HepG2 (cell line): Measurements from ENCODE around the gene ACOT9. TPM values are rescaled to one million over a fixed set of nuclear protein-coding genes. Genes with fewer than 3 reads are reported as not detected.

Experiments
- DRAP1 ChIP-seq: IDR thresholded peaks from 2 replicates; pipeline ENCODE4 v1.6.1; 2016; ENCODE audit warnings: missing genetic modification reagents, missing compliant biosample characterization
- ELF4 ChIP-seq: sonication (generic); formaldehyde crosslinking; IDR thresholded peaks from 2 replicates; pipeline ENCODE4 v1.5.0; 2020; ENCODE audit warnings: missing genetic modification reagents, mild to moderate bottlenecking, moderate library complexity, borderline replicate concordance
- MYC ChIP-seq: sonication (generic); formaldehyde crosslinking; IDR thresholded peaks from 2 replicates; pipeline ENCODE4 v1.9.0; 2021; ENCODE audit warnings: missing genetic modification reagents, borderline replicate concordance
- POLR2AphosphoS2 ChIP-seq: IDR thresholded peaks from 2 replicates; pipeline ENCODE4 v1.6.1; 2011; ENCODE audit warnings: low read depth, low read length, improper control_type of control experiment
- REL ChIP-seq: sonication (generic); formaldehyde crosslinking; conservative IDR thresholded peaks from 2 replicates; pipeline ENCODE4 v1.8.0; 2022; ENCODE audit warnings: mild to moderate bottlenecking, missing genetic modification reagents, moderate library complexity
- TEAD2 ChIP-seq: sonication (generic); formaldehyde crosslinking; IDR thresholded peaks from 2 replicates; pipeline ENCODE4 v1.9.0; 2021; ENCODE audit warnings: missing genetic modification reagents
- THAP8 ChIP-seq: sonication (generic); formaldehyde crosslinking; IDR thresholded peaks from 2 replicates; pipeline ENCODE4 v1.5.1; 2020; ENCODE audit warnings: missing genetic modification reagents, mild to moderate bottlenecking, borderline replicate concordance
- ZBTB4 ChIP-seq: sonication (generic); formaldehyde crosslinking; IDR thresholded peaks from 2 replicates; pipeline ENCODE4 v1.4.0; 2020; ENCODE audit warnings: missing genetic modification reagents, mild to moderate bottlenecking, borderline replicate concordance
- ZBTB40 ChIP-seq, 2 experiments: fragments of 450-650 bp in 1 of 2; sonication (generic) in 1 of 2; formaldehyde crosslinking in 1 of 2; IDR thresholded peaks; 2 replicates each; pipeline versions ENCODE4 v1.6.1 to v1.8.0; 2016 to 2022; ENCODE audit warnings: antibody characterized with exemption in 1 of 2, mild to moderate bottlenecking in 1 of 2, missing genetic modification reagents in 1 of 2
- ZNF138 ChIP-seq: sonication (generic); formaldehyde crosslinking; IDR thresholded peaks from 2 replicates; pipeline ENCODE4 v1.5.0; 2020; ENCODE audit warnings: mild to moderate bottlenecking, low read depth, missing genetic modification reagents
- ZNF350 ChIP-seq: sonication (generic); formaldehyde crosslinking; IDR thresholded peaks from 2 replicates; pipeline ENCODE4 v1.4.0; 2020; ENCODE audit warnings: mild to moderate bottlenecking, low read depth, missing genetic modification reagents, borderline replicate concordance
- ZNF652 ChIP-seq: IDR thresholded peaks from 2 replicates; pipeline ENCODE4 v1.6.1; 2016; ENCODE audit warnings: low read depth, borderline replicate concordance
- ZNF749 ChIP-seq: sonication (generic); formaldehyde crosslinking; IDR thresholded peaks from 2 replicates; pipeline ENCODE4 v1.8.0; 2022; ENCODE audit warnings: mild to moderate bottlenecking, missing genetic modification reagents, moderate library complexity, borderline replicate concordance
- polyA plus RNA-seq, 8 experiments: library from polyadenylated mRNA; depleted of rRNA in 3 of 8; stranded (reverse) in 7 of 8; unstranded in 1 of 8; fragments of >200 nt; fragmentation: Illumina TruSeq in 4 of 8; extraction: Trizol in 4 of 8; gene quantifications; 2 replicates each; pipeline versions ENCODE4 v1.2.1 to v1.2.3, GENCODE V29; 2011 to 2016; ENCODE audit warnings: low read depth in 4 of 8, missing spikeins in 1 of 8, mixed read lengths in 1 of 8; ENCODE audit not compliant: insufficient read depth in 1 of 8
- total RNA-seq, 5 experiments: library from RNA; depleted of rRNA; stranded (reverse); fragments of >200 nt; fragmentation: Illumina TruSeq; extraction: Trizol; gene quantifications; 2 replicates each; pipeline ENCODE4 v1.2.3, GENCODE V29; 2016; ENCODE audit warnings: low read depth in 1 of 5

Gene ACOT9
- total and polyA plus RNA-seq, 2 of the 13 experiments (the other 11 are each of a cell fraction or from before 2014, with no cell fraction given): 33.3 to 36.9 TPM

- TF ChIP-seq ZBTB4 (CRISPR knock-in tag): no peak
- TF ChIP-seq ZNF138 (CRISPR knock-in tag): 0 out of 2 replicates have a peak, but pooled peaks have one; percentile 28
- no peak for TF ChIP-seq ELF4 (CRISPR knock-in tag)
- TF ChIP-seq MYC (CRISPR knock-in tag): peak; percentile 98
- TF ChIP-seq ZNF350: 0 out of 2 replicates have a peak, but pooled peaks have one; percentile 27
- no peak for TF ChIP-seq ZBTB40 (IDR thresholded peaks at IDR 0.05)
- 0 out of 2 replicates have a peak, but pooled peaks have one; percentile 37 for TF ChIP-seq ZBTB40 (CRISPR knock-in tag; IDR thresholded peaks at IDR 0.05)
- TF ChIP-seq ZNF749 (CRISPR knock-in tag): 0 out of 2 replicates have a peak, but pooled peaks have one; percentile 50
- no peak for TF ChIP-seq ZNF652 (CRISPR knock-in tag)
- TF ChIP-seq TEAD2 (CRISPR knock-in tag): 0 out of 2 replicates have a peak, but pooled peaks have one; percentile 48
- no peak for TF ChIP-seq POLR2AphosphoS2
- 0 out of 2 replicates have a peak, but pooled peaks have one; percentile 46 for TF ChIP-seq THAP8 (CRISPR knock-in tag)
- no peak for TF ChIP-seq DRAP1 (CRISPR knock-in tag)
- TF ChIP-seq REL: 0 out of 2 replicates have a peak, but pooled peaks have one; percentile 38
These were observed 75.6 kb downstream of the ACOT9 start, which contains the start of gene PRDX4 (continued) for GRCh38 chrX:23667239-23668177.
